GM13976 (cell line): Measurements from ENCODE around the gene ADAMTS9.

Experiments
- DNase-seq: peaks from one replicate; pipeline ENCODE4 v3.0.0; 2012; ENCODE audit warnings: low spot score
- CTCF ChIP-seq: IDR thresholded peaks from 2 replicates; pipeline ENCODE4 v1.5.1; 2012; ENCODE audit warnings: borderline replicate concordance, mild to moderate bottlenecking; ENCODE audit not compliant: insufficient read depth; ENCODE audit errors: extremely low read depth, missing control alignments, control extremely low read depth
- in situ Hi-C: fragments of 300-500 bp; cut with MboI; formaldehyde crosslinking; loops from one replicate; pipeline ENCODE4 v1.12.0; 2022; ENCODE audit warnings: low sequenced_read_pairs, mixed read lengths, inconsistent platforms; ENCODE audit not compliant: unreplicated experiment

The ADAMTS9 gene

GRCh38 chr3:64578062-64578770 lies 109.6 kb downstream of the ADAMTS9 start:
- TF ChIP-seq CTCF, result no peak
- in situ Hi-C loops, result no loop called here

GRCh38 chr3:64576211-64576775 lies 111.5 kb downstream of the ADAMTS9 start:
- in situ Hi-C loops, result no loop called here

More at GRCh38 chr3:64578062-64578770, 109.6 kb downstream of the ADAMTS9 start:
- no peak for DNase-seq

GRCh38 chr3:64575211-64575844 lies 112.5 kb downstream of the ADAMTS9 start:
- no peak for TF ChIP-seq CTCF
- peak; percentile 27 for DNase-seq
- in situ Hi-C loops, result no loop called here

More at GRCh38 chr3:64576211-64576775, 111.5 kb downstream of the ADAMTS9 start:
- no peak for DNase-seq
- no peak for TF ChIP-seq CTCF

- no peak for DNase-seq
- in situ Hi-C loops, result no loop called here
- no peak for TF ChIP-seq CTCF
Observed at GRCh38 chr3:64574194-64574593, 113.6 kb downstream of the ADAMTS9 start.

- in situ Hi-C loops, result no loop called here
- TF ChIP-seq CTCF, result no peak
- no peak for DNase-seq
Observed at GRCh38 chr3:64571982-64572381, 115.8 kb downstream of the ADAMTS9 start.

- no peak for TF ChIP-seq CTCF
- in situ Hi-C loops, result no loop called here
- DNase-seq, result no peak
Observed at GRCh38 chr3:64568895-64569517, 118.8 kb downstream of the ADAMTS9 start.
